ENCODE data around the gene EOLA2. TPM values are rescaled to one million over a fixed set of nuclear protein-coding genes. Genes with fewer than 3 reads are reported as not detected.
A peak's percentile ranks its signal among the peaks of the same experiment; 100 is the strongest.
"Not testable (repeated sequence)": the region's sequence is repeated elsewhere in the genome, so short reads cannot be mapped to it uniquely, and the experiment has no call there.

EOLA2 gene
- total RNA-seq, 1 experiment from 2014 or later, result 45.6 TPM

GRCh38 chrX:149932970-149933369 lies 5.3 kb downstream of the EOLA2 start:
- not testable (repeated sequence) for DNase-seq (ENCODE audit: low spot score)

- DNase-seq (ENCODE audit: low spot score), result not testable (repeated sequence)
These were observed 6.1 kb downstream of the EOLA2 start for GRCh38 chrX:149932150-149932549.

- not testable (repeated sequence) for DNase-seq (ENCODE audit: low spot score)
These were observed 6.9 kb downstream of the EOLA2 start for GRCh38 chrX:149931355-149931754.

- DNase-seq (ENCODE audit: low spot score), result not testable (repeated sequence)
These were observed 8.9 kb downstream of the EOLA2 start, which contains the start of gene HSFX4 for GRCh38 chrX:149929400-149929799. HSFX4 (plus strand) TSS chrX:149929573; CDS start chrX:149929645, 72 bp downstream.

GRCh38 chrX:149928635-149929034 lies 9.7 kb downstream of the EOLA2 start:
- DNase-seq (ENCODE audit: low spot score), result not testable (repeated sequence)

- DNase-seq (ENCODE audit: low spot score), result not testable (repeated sequence)
These were observed 10.4 kb downstream of the EOLA2 start for GRCh38 chrX:149927964-149928258.

GRCh38 chrX:149927245-149927963 lies 10.9 kb downstream of the EOLA2 start:
- DNase-seq (ENCODE audit: low spot score), result not testable (repeated sequence)

GRCh38 chrX:149924434-149924833 lies 13.9 kb downstream of the EOLA2 start:
- not testable (repeated sequence) for DNase-seq (ENCODE audit: low spot score)

GRCh38 chrX:149923836-149924235 lies 14.5 kb downstream of the EOLA2 start:
- DNase-seq (ENCODE audit: low spot score), result not testable (repeated sequence)

- no peak for DNase-seq (ENCODE audit: low spot score)
These were observed 21.4 kb downstream of the EOLA2 start for GRCh38 chrX:149916745-149917392.

- no peak for DNase-seq (ENCODE audit: low spot score)
These were observed 28.1 kb downstream of the EOLA2 start for GRCh38 chrX:149910178-149910695.

GRCh38 chrX:149909324-149910177 lies 28.7 kb downstream of the EOLA2 start:
- DNase-seq (ENCODE audit: low spot score), result no peak

GRCh38 chrX:149908727-149909126 lies 29.6 kb downstream of the EOLA2 start:
- no peak for DNase-seq (ENCODE audit: low spot score)

GRCh38 chrX:149908308-149908707 lies 30.0 kb downstream of the EOLA2 start:
- no peak for DNase-seq (ENCODE audit: low spot score)

- peak; percentile 27 for DNase-seq (ENCODE audit: low spot score)
These were observed 34.2 kb downstream of the EOLA2 start for GRCh38 chrX:149903889-149904748.

GRCh38 chrX:149898554-149898953 lies 39.7 kb downstream of the EOLA2 start:
- DNase-seq (ENCODE audit: low spot score), result no peak

- not testable (repeated sequence) for DNase-seq (ENCODE audit: low spot score)
These were observed 47.5 kb downstream of the EOLA2 start for GRCh38 chrX:149890828-149891227.
